Epithelial cell of esophagus (primary cell): ENCODE measurements around the gene PAOX.
"Not testable (repeated sequence)": the region's sequence is repeated elsewhere in the genome, so short reads cannot be mapped to it uniquely, and the experiment has no call there.

Source experiments
- DNase-seq: peaks from one replicate; pipeline ENCODE4 v3.0.0; 2010; ENCODE audit warnings: low read depth
- H3K4me3 ChIP-seq: 2 replicates; pipeline ENCODE4 v1.5.1; 2011; ENCODE audit warnings: mild to moderate bottlenecking, low read length, control low read depth
- CTCF ChIP-seq: IDR thresholded peaks from 2 replicates; pipeline ENCODE4 v1.5.1; 2011; ENCODE audit warnings: low read depth, mild to moderate bottlenecking, low read length, control low read depth, inconsistent platforms; ENCODE audit not compliant: insufficient read depth; ENCODE audit errors: missing control alignments

PAOX gene

GRCh38 chr10:133373174-133374090 lies 5.6 kb upstream of the PAOX start, which contains the start of gene ECHS1:
Gene ECHS1 (minus strand): TSS chr10:133373354. CDS start chr10:133373333, 21 bp downstream.
- peak within 1 kb of the TSS; percentile 69 for H3K4me3 ChIP-seq
- peak; percentile 93 for DNase-seq
- no peak for TF ChIP-seq CTCF

GRCh38 chr10:133375357-133376115 lies 3.5 kb upstream of the PAOX start:
- no peak for DNase-seq
- TF ChIP-seq CTCF = no peak
- H3K4me3 ChIP-seq = no peak overlapping the region

GRCh38 chr10:133376183-133376582 lies 2.9 kb upstream of the PAOX start:
- H3K4me3 ChIP-seq = not testable (repeated sequence)

GRCh38 chr10:133377025-133377817 lies 1.8 kb upstream of the PAOX start:
- TF ChIP-seq CTCF = no peak
- H3K4me3 ChIP-seq = no peak overlapping the region
- no peak for DNase-seq

More at GRCh38 chr10:133376183-133376582, 2.9 kb upstream of the PAOX start:
- DNase-seq = not testable (repeated sequence)

- DNase-seq = no peak
- peak overlapping the region; percentile 63 for H3K4me3 ChIP-seq
- TF ChIP-seq CTCF = no peak
These were observed 1.2 kb upstream of the PAOX start for GRCh38 chr10:133377818-133378250.

- DNase-seq = peak; percentile 51
- no peak for TF ChIP-seq CTCF
- peak overlapping the region; percentile 63 for H3K4me3 ChIP-seq
These were observed 588 bp upstream of the PAOX start for GRCh38 chr10:133378251-133379096.
